Esophagus muscularis mucosa (tissue), 4 donors: ENCODE measurements around the gene TNS1. TPM values are rescaled to one million over a fixed set of nuclear protein-coding genes. Genes with fewer than 3 reads are reported as not detected.
A peak's percentile ranks its signal among the peaks of the same experiment; 100 is the strongest.

Experiments used
- DNase-seq: peaks from one replicate; pipeline ENCODE4 v3.0.0-alpha.2; 2017; ENCODE audit errors: extremely low spot score
- H3K27ac ChIP-seq, 4 donors: fragments of 200-600 bp; sonication (generic); replicated peaks in 1 of 4; 1 replicate in 3 of 4; 2 replicates in 1 of 4; pipeline ENCODE4 v1.5.1; 2016 to 2019; ENCODE audit warnings: mild to moderate bottlenecking in 1 of 4
- H3K27me3 ChIP-seq, 4 donors: fragments of 200-600 bp; sonication (generic); one replicate each; pipeline versions ENCODE4 v1.5.1 to v1.6.0; 2016 to 2019
- H3K36me3 ChIP-seq, 4 donors: fragments of 200-600 bp; sonication (generic); one replicate each; pipeline ENCODE4 v1.5.1; 2016 to 2019
- H3K4me1 ChIP-seq, 4 donors: fragments of 200-600 bp; sonication (generic); one replicate each; pipeline ENCODE4 v1.5.1; 2016 to 2019
- H3K4me3 ChIP-seq, 4 donors: fragments of 200-600 bp; sonication (generic); 1 replicate in 2 of 4; 2 replicates in 2 of 4; pipeline ENCODE4 v1.5.1; 2016 to 2019; ENCODE audit warnings: mild to moderate bottlenecking in 4 of 4, moderate library complexity in 1 of 4
- H3K9me3 ChIP-seq, 4 donors: fragments of 200-600 bp; sonication (generic); 1 replicate in 3 of 4; 2 replicates in 1 of 4; pipeline ENCODE4 v1.5.1; 2016 to 2019
- EP300 ChIP-seq: sonication (generic); formaldehyde crosslinking; IDR thresholded peaks from one replicate; pipeline ENCODE4 v1.6.1; 2017; ENCODE audit warnings: antibody characterized with exemption
- POLR2A ChIP-seq: fragments of 450-650 bp; IDR thresholded peaks from one replicate; pipeline ENCODE4 v1.6.1; 2017; ENCODE audit warnings: antibody characterized with exemption, moderate library complexity, mild to moderate bottlenecking, low read depth
- POLR2AphosphoS5 ChIP-seq, 2 donors: sonication (generic); formaldehyde crosslinking; IDR thresholded peaks; one replicate each; pipeline ENCODE4 v1.6.1; 2017; ENCODE audit warnings: antibody characterized with exemption in 2 of 2
- WGBS: methylation state at CpG from one replicate; pipeline ENCODE4 v1.1.5; 2018; 5-methylcytosine and 5-hydroxymethylcytosine counted together
- intact Hi-C: fragments of 100-400 bp; cut with DNase I; formaldehyde crosslinking; loops from one replicate; pipeline ENCODE4 v1.15.1; 2023
- total RNA-seq, 4 donors: library from RNA; depleted of rRNA; stranded (reverse); fragments of >200 nt; gene quantifications; one replicate each; pipeline versions ENCODE4 v1.1.0 to v1.2.1, GENCODE V29; 2016
- TF ChIP-seq, protein P1 (sequence below), 3 experiments: fragments of 200-600 bp in 2 of 3; fragments of 450-650 bp in 1 of 3; sonication (generic) in 2 of 3; IDR thresholded peaks; one replicate each; pipeline ENCODE4 v1.5.1; 2017 to 2019; ENCODE audit warnings: antibody characterized with exemption in 3 of 3, mild to moderate bottlenecking in 2 of 3, moderate library complexity in 1 of 3

Gene TNS1
- total RNA-seq, 4 donors from 2014 or later = 1,001 to 2,170 (median 1,411) TPM

GRCh38 chr2:217901400-217901799 is 101.4 kb downstream of the TNS1 start:
- 53% methylated on average over 4 of the region's 4 CpGs for WGBS
- TF ChIP-seq POLR2A (no peak), POLR2AphosphoS5 (IDR thresholded peaks at IDR 0.05) (no peak), EP300 (no peak)
- TF ChIP-seq, protein P1, sequence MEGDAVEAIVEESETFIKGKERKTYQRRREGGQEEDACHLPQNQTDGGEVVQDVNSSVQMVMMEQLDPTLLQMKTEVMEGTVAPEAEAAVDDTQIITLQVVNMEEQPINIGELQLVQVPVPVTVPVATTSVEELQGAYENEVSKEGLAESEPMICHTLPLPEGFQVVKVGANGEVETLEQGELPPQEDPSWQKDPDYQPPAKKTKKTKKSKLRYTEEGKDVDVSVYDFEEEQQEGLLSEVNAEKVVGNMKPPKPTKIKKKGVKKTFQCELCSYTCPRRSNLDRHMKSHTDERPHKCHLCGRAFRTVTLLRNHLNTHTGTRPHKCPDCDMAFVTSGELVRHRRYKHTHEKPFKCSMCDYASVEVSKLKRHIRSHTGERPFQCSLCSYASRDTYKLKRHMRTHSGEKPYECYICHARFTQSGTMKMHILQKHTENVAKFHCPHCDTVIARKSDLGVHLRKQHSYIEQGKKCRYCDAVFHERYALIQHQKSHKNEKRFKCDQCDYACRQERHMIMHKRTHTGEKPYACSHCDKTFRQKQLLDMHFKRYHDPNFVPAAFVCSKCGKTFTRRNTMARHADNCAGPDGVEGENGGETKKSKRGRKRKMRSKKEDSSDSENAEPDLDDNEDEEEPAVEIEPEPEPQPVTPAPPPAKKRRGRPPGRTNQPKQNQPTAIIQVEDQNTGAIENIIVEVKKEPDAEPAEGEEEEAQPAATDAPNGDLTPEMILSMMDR (IDR thresholded peaks at IDR 0.05) = no peak
- H3K27me3 ChIP-seq = no peaks in the 10 kb centered on the region
- no peaks in the 10 kb centered on the region for H3K9me3 ChIP-seq
- peaks cover 94 to 99% (median 98%) of the 10 kb centered on the region in 4 donors for H3K4me1 ChIP-seq
- H3K27ac ChIP-seq = peak overlapping the region; percentile 89 to 98 (median 97)
- H3K36me3 ChIP-seq = peaks cover 21 to 71% (median 64%) of the 10 kb centered on the region in 4 donors
- peak overlapping the region in 2 of 4 donors; percentile 5 to 35 for H3K4me3 ChIP-seq
- no peak for DNase-seq
- intact Hi-C loops = no loop called here

DNA sequence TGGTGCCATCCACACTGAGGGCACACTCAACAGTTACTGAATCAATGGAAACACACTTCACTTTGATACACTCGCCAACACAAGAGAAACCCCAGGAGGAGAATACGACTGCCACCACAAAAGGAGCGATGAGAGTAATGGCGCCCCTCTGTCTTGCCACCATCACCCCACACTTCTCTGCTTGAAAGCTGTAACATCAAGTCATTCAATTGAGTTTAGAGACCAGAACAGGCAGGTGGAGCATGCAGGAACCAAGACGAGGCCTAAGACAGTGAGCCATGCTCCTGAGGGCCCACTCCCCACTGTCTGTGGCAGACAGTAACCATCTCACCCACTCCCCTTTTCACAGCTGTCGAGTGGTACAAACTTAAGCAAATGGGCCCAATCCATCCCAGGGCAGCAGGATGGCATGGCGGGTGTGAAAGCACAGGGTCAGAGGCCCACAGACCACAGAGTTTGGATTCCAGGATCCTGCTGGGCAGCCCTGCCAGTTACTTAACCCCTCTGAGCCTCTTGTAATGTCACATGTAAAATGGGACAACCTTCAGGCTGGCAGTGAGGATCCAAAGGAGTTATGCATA is 101.9 kb downstream of the TNS1 start:
- intact Hi-C loops = no loop called here
- Histone ChIP-seq H3K9me3 (no peaks in the 10 kb centered on the region), H3K4me1 (peaks cover 88 to 99% (median 98%) of the 10 kb centered on the region in 4 donors), H3K27me3 (no peaks in the 10 kb centered on the region), H3K4me3 (no peak overlapping the region), H3K36me3 (peaks cover 26 to 71% (median 66%) of the 10 kb centered on the region in 4 donors), H3K27ac (peak overlapping the region; percentile 89 to 98 (median 97))
- TF ChIP-seq EP300 (no peak), POLR2A (no peak), POLR2AphosphoS5 (IDR thresholded peaks at IDR 0.05) (no peak)
- TF ChIP-seq, protein P1 (IDR thresholded peaks at IDR 0.05) = no peak
- WGBS = 74% methylated on average over 7 of the region's 7 CpGs
- DNase-seq = no peak

DNA sequence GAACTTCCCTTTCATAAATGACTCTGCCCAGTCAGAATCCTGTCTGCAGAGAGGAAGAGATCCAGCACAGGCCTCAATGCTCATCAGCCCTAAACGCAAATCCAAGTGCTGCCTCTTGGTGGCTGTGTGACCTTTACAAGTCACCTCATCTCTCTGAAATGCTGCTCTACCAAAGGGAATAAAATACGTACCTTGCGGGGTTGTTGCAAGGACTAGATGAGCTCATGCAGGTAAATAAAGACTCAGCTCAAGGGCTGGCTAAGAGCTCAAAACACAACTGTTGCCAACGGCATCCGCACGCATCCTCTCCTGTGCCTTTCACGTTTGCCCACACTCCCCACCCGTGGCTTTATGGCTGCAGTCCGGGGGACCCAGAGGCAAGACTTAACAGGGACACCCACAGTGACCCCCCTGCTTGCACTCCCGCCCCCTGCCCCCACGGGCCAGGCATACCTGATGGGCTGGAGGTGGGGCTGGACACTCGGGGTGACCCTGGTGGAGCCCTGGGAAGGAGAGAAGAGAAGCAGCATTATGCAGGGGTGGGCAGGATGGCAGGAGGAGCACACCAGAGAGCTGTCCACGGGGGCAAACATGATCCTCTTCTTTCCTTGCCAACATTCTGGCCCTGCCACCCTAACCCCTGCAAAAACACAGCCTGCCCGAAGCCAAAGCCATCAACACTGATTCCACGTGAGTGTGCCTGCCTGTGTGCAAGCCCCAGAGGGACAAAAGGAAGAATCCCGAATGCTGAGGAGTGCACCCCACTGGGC is 102.6 kb downstream of the TNS1 start:
- peak in 1 of 2 donors; percentile 11 for TF ChIP-seq POLR2AphosphoS5 (IDR thresholded peaks at IDR 0.05)
- TF ChIP-seq POLR2A = no peak
- no peak for TF ChIP-seq EP300
- TF ChIP-seq, protein P1 (IDR thresholded peaks at IDR 0.05) = no peak
- 53% methylated on average over 16 of the region's 16 CpGs for WGBS
- intact Hi-C loops = no loop called here
- peaks cover 33 to 71% (median 66%) of the 10 kb centered on the region in 4 donors for H3K36me3 ChIP-seq
- no peaks in the 10 kb centered on the region for H3K9me3 ChIP-seq
- H3K27me3 ChIP-seq = no peaks in the 10 kb centered on the region
- peaks cover 82 to 99% (median 98%) of the 10 kb centered on the region in 4 donors for H3K4me1 ChIP-seq
- no peak overlapping the region for H3K4me3 ChIP-seq
- H3K27ac ChIP-seq = peak overlapping the region; percentile 89 to 98 (median 97)
- no peak for DNase-seq

GRCh38 chr2:217899231-217900009 is 103.4 kb downstream of the TNS1 start:
- intact Hi-C loops = no loop called here
- no peak for DNase-seq
- peaks cover 78 to 99% (median 98%) of the 10 kb centered on the region in 4 donors for H3K4me1 ChIP-seq
- H3K27ac ChIP-seq = peak overlapping the region; percentile 89 to 98 (median 97)
- TF ChIP-seq, protein P1 (IDR thresholded peaks at IDR 0.05) = peak; percentile 69 to 89 (median 78)
- TF ChIP-seq POLR2AphosphoS5 (IDR thresholded peaks at IDR 0.05) = peak; percentile 70 to 80
- no peak for TF ChIP-seq EP300
- peaks cover 41 to 73% (median 72%) of the 10 kb centered on the region in 4 donors for H3K36me3 ChIP-seq
- no peak overlapping the region for H3K4me3 ChIP-seq
- 62% methylated on average over 4 of the region's 11 CpGs for WGBS
- H3K9me3 ChIP-seq = no peaks in the 10 kb centered on the region
- no peaks in the 10 kb centered on the region for H3K27me3 ChIP-seq
